ENCODE results near the gene USP26. TPM values are rescaled to one million over a fixed set of nuclear protein-coding genes. Genes with fewer than 3 reads are reported as not detected.
A peak's percentile ranks its signal among the peaks of the same experiment; 100 is the strongest.
"Not testable (repeated sequence)": the region's sequence is repeated elsewhere in the genome, so short reads cannot be mapped to it uniquely, and the experiment has no call there.

USP26 gene
- total RNA-seq, 1 experiment from 2014 or later, result not detected

DNA sequence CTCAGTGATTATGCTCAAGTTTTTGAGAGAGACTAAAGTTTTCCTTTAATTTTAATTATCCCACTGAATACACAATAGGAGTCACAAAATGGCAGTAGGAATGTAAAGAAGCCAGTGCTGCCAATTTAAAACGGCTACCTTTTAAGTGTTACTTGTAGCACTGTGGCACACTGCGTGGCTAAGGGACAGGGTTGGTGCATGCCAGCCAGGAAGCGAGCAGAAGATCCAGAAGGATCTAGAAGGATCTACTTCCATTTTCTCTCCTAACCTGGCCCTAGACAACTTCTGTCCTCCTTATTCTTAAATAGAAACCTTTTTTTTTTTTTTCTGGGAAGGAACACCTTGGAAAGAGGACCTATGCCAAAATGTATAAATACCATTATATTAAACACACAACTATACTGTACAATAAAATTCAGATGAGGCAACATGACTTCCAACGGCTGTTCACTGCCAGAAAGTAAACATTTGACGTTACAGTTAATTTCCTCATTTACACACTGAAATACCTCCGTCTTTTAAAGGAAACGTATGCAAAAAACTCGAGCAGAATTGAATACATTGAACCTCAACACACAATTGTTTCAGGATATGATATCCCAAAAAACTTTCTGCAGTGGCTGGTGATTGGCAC is 2.7 kb downstream of the USP26 start:
- intact Hi-C loops (cut with micrococcal nuclease), result no loop called here
- ChIA-PET POLR2A (no interaction called here), CTCF (no interaction called here)
- TF ChIP-seq, protein P1, sequence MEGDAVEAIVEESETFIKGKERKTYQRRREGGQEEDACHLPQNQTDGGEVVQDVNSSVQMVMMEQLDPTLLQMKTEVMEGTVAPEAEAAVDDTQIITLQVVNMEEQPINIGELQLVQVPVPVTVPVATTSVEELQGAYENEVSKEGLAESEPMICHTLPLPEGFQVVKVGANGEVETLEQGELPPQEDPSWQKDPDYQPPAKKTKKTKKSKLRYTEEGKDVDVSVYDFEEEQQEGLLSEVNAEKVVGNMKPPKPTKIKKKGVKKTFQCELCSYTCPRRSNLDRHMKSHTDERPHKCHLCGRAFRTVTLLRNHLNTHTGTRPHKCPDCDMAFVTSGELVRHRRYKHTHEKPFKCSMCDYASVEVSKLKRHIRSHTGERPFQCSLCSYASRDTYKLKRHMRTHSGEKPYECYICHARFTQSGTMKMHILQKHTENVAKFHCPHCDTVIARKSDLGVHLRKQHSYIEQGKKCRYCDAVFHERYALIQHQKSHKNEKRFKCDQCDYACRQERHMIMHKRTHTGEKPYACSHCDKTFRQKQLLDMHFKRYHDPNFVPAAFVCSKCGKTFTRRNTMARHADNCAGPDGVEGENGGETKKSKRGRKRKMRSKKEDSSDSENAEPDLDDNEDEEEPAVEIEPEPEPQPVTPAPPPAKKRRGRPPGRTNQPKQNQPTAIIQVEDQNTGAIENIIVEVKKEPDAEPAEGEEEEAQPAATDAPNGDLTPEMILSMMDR (IDR thresholded peaks at IDR 0.05; ENCODE audit: unreplicated experiment), result no peak
- Mint-ChIP-seq H3K4me1 (ENCODE audit: insufficient read depth, unreplicated experiment) (no peaks in the 10 kb centered on the region), H3K4me3 (ENCODE audit: unreplicated experiment) (no peak overlapping the region), H3K27ac (ENCODE audit: low read depth, unreplicated experiment) (no peak overlapping the region), H3K36me3 (ENCODE audit: insufficient read depth, unreplicated experiment) (no peaks in the 10 kb centered on the region), H3K9me3 (ENCODE audit: unreplicated experiment) (no peaks in the 10 kb centered on the region), H3K27me3 (ENCODE audit: insufficient read depth, unreplicated experiment) (peaks cover 35% of the 10 kb centered on the region)
- no peak for DNase-seq (ENCODE audit: unreplicated experiment)
- BruUV-seq (replicated peaks), result no TSS peak

DNA sequence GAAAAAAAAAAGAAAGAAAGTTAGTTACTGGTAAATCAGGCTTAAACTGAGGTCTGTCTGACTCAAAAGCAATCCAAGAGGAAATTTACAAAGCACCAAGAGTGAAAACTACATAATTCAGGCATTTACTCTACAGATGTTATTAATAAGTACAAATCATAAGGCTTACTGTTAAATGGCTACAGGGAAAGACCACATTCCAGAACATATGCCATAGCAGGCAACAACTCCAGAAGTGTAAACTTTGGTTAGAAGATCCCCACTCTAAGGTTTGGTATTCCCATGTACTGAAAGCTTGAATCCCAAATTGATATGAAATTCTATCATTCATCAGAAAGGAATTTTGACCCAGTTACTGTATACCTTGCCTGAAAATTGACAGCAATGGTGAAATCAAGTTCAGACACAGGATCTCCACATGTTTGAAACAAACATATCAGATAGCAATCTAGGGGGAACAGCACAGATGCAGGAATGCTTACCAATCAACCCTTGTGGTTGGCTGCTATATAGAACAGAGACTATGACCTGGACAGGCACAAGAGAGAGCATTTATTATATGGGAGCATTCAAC is 6.6 kb downstream of the USP26 start:
- POLR2A ChIA-PET, result no interaction called here
- H3K27ac Mint-ChIP-seq (ENCODE audit: low read depth, unreplicated experiment), result no peak overlapping the region
- DNase-seq (ENCODE audit: unreplicated experiment), result no peak
- H3K4me1 Mint-ChIP-seq (ENCODE audit: insufficient read depth, unreplicated experiment), result no peaks in the 10 kb centered on the region
- BruUV-seq (replicated peaks), result no TSS peak
- no peak overlapping the region for H3K4me3 Mint-ChIP-seq (ENCODE audit: unreplicated experiment)
- intact Hi-C loops (cut with micrococcal nuclease), result no loop called here
- TF ChIP-seq, protein P1 (IDR thresholded peaks at IDR 0.05; ENCODE audit: unreplicated experiment), result no peak
- H3K36me3 Mint-ChIP-seq (ENCODE audit: insufficient read depth, unreplicated experiment), result no peaks in the 10 kb centered on the region
- H3K27me3 Mint-ChIP-seq (ENCODE audit: insufficient read depth, unreplicated experiment), result peaks cover 47% of the 10 kb centered on the region
- CTCF ChIA-PET, result no interaction called here
- H3K9me3 Mint-ChIP-seq (ENCODE audit: unreplicated experiment), result no peaks in the 10 kb centered on the region

GRCh38 chrX:133089411-133089810 is 7.5 kb downstream of the USP26 start:
- H3K9me3 Mint-ChIP-seq (ENCODE audit: unreplicated experiment), result no peaks in the 10 kb centered on the region
- BruUV-seq (replicated peaks), result no TSS peak
- no peak overlapping the region for H3K27ac Mint-ChIP-seq (ENCODE audit: low read depth, unreplicated experiment)
- no peak overlapping the region for H3K4me3 Mint-ChIP-seq (ENCODE audit: unreplicated experiment)
- TF ChIP-seq, protein P1 (IDR thresholded peaks at IDR 0.05; ENCODE audit: unreplicated experiment), result no peak
- ChIA-PET CTCF (interaction anchor here (0.6 kb wide), 1 partner anchor 511 kb away, joined by 3 read pairs; no protein-coding TSS in a partner anchor), POLR2A (interaction anchor here (0.6 kb wide), 2 partner anchors 696 to 1567 kb away, joined by 3 read pairs; no protein-coding TSS in a partner anchor)
- H3K36me3 Mint-ChIP-seq (ENCODE audit: insufficient read depth, unreplicated experiment), result no peaks in the 10 kb centered on the region
- DNase-seq (ENCODE audit: unreplicated experiment), result no peak
- intact Hi-C loops (cut with micrococcal nuclease), result no loop called here
- H3K4me1 Mint-ChIP-seq (ENCODE audit: insufficient read depth, unreplicated experiment), result no peaks in the 10 kb centered on the region
- H3K27me3 Mint-ChIP-seq (ENCODE audit: insufficient read depth, unreplicated experiment), result peaks cover 47% of the 10 kb centered on the region

DNA sequence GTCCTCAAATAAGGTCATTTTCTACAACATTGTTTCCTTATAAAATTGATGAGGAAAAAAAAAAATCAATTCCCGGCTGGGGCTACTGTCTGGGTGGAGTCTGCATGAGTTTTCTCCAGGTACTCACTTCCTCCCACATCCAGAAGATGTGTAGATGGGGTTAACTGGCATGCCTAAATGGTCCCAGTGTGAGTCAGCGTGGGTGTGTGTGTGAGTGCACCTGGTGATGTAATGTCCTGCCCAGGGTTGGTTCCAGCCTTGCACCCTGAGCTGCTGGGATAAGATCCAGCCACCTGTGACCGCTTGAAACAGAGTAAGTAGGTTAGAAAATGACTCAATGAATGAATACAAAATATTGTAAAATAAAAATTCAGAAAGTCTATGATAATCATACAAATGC is 11.1 kb downstream of the USP26 start:
- ChIA-PET CTCF (no interaction called here), POLR2A (interaction anchor here (1.0 kb wide), 1 partner anchor 9 kb away, joined by 3 read pairs; no protein-coding TSS in a partner anchor)
- TF ChIP-seq, protein P1 (IDR thresholded peaks at IDR 0.05; ENCODE audit: unreplicated experiment), result no peak
- Mint-ChIP-seq H3K9me3 (ENCODE audit: unreplicated experiment) (no peaks in the 10 kb centered on the region), H3K4me3 (ENCODE audit: unreplicated experiment) (no peak overlapping the region), H3K36me3 (ENCODE audit: insufficient read depth, unreplicated experiment) (no peaks in the 10 kb centered on the region), H3K27ac (ENCODE audit: low read depth, unreplicated experiment) (no peak overlapping the region), H3K4me1 (ENCODE audit: insufficient read depth, unreplicated experiment) (no peaks in the 10 kb centered on the region), H3K27me3 (ENCODE audit: insufficient read depth, unreplicated experiment) (peaks cover 59% of the 10 kb centered on the region)
- DNase-seq (ENCODE audit: unreplicated experiment), result peak; percentile 63
- no TSS peak for BruUV-seq (replicated peaks)
- intact Hi-C loops (cut with micrococcal nuclease), result no loop called here

- CTCF ChIA-PET, result interaction anchor here (0.5 kb wide), 1 partner anchor 859 kb away, joined by 4 read pairs; no protein-coding TSS in a partner anchor
- H3K4me3 Mint-ChIP-seq (ENCODE audit: unreplicated experiment); H3K36me3 Mint-ChIP-seq (ENCODE audit: insufficient read depth, unreplicated experiment); H3K27ac Mint-ChIP-seq (ENCODE audit: low read depth, unreplicated experiment); H3K4me1 Mint-ChIP-seq (ENCODE audit: insufficient read depth, unreplicated experiment); BruUV-seq (replicated peaks); H3K9me3 Mint-ChIP-seq (ENCODE audit: unreplicated experiment); intact Hi-C loops (cut with micrococcal nuclease); DNase-seq (ENCODE audit: unreplicated experiment): not testable (repeated sequence)
- H3K27me3 Mint-ChIP-seq (ENCODE audit: insufficient read depth, unreplicated experiment), result peaks cover 59% of the 10 kb centered on the region
- POLR2A ChIA-PET, result interaction anchor here (0.7 to 1.0 kb wide), 2 partner anchors 8 to 116 kb away, joined by 3 read pairs; no protein-coding TSS in a partner anchor
Measured at GRCh38 chrX:133085056-133085455, 11.9 kb downstream of the USP26 start.

Data from MCF 10A (cell line).